DLD1 (cell line): ENCODE results near the gene NHLH1.

Source experiments
- in situ Hi-C: cut with HindIII; loops from 2 replicates; pipeline ENCODE4 v1.10.0; 2017; ENCODE audit warnings: low sequenced_read_pairs

NHLH1 gene

DNA sequence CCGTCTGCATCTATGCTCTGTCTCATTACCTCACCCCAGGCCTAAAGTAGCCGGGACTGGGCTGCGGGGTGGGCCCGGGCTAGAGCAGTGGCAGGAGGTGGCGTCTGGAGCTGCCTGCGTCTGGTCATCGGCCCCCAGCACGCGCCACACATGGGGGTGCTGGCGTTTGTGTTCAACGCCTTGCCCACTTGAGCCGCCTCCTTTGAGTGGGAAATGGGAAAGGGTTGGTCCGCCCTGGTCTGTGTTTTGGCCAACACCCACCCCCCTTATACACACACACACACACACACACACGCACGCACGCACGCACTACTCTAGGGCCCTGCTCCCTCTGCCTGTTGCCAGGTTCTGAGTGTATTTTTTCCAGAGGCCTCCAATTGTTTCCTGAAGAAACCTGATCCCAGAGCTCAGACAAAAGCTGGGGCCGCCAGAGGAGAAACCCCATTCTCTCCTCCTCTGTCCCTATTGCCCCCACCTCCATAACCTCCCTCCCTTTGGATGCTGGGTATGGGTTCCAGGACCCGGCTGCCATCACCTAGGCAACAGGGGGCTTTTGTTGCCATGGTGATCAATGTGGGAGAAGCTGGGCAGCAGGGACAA is 43.6 kb downstream of the NHLH1 start:
- in situ Hi-C loops: no loop called here

DNA sequence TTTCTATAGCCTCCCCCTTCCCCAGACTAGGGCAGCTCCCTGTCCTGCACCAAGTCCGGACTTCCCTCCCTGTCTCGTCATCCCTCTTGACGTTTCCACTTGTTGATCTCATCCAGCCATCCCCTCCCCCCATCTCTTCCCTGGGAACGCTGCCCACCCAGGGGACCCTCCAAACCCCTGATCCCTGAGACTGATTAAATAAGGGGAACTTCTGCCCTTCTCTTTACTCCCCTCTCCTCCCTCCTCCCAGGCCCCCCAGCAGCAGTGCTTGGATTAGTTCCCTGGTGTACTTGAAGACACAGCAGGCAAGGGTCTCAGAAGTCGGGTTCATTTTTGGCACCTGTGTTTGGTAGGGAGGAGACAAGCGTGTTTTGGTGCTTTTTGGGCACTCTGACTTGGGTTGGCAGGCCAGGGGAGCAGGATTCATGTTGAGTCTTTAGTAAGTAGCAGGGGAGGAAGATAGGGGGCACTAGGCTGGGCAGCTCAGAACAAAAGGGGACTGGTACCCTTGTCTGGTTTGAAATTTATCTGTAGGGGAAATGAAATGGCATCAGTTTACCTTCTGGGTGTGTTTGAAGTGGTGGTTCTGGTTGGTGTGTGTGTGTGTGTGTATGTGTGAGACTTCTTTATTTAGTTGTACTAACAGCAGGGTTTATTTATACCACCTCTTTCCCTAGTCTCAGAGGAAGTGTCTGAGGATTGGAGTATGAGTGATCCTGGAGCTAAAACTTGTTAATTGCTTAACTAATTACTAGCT is 44.6 kb downstream of the NHLH1 start:
- in situ Hi-C loops: no loop called here

DNA sequence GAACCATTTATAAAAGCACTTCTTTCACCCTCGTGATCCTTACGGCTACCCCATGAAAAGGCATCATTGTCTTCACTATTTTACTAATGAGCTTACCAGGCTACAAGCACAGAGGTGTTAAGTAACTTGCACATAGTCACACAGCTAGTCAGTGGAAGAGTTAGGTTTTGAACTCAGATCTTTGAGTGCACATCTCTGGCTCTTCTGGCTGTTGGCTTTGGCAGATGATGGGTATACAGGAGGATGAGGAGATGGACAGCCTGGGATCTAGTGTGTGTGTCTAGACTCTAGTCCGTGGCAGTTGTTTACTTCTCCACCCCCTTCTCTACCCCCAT is 45.1 kb downstream of the NHLH1 start:
- in situ Hi-C loops: no loop called here

DNA sequence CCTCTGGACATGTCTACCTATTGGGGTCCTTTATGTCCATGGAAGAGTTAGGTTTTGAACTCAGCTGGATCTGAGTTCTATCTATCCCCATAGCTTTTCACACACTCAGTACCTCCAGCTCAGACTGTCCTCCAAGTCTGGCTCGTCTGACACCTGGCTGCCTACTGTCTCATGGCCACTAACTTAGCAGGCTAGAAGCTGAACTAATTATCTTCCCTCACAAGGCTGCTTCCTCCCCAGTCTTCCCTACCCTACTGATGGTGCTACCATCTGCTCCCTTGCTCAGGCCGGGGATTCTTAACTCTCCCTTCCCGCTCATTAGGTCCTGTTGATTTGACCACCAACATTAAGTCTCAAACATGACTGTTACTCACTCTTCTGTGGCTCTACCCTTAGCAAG is 46.8 kb downstream of the NHLH1 start:
- in situ Hi-C loops: no loop called here

DNA sequence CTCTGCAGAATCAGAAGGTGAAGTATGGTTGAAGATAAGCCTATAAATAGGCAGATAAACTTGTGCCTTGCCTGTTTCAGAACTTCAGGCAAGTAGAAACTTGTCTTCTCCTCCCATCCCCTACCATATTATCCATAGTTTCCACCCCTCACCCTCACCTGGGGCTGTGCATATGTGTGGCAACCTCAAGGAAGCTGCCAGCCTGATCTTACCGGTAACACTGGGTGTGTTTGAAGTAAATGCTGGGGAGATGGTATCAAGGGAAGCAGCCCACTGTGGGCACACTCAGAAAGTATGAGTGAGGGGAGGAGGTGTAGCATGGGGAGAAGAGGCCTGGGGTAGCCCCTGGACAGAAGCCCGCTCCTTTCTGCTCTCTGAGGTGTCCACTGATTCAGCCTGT is 48.0 kb downstream of the NHLH1 start:
- in situ Hi-C loops: no loop called here

DNA sequence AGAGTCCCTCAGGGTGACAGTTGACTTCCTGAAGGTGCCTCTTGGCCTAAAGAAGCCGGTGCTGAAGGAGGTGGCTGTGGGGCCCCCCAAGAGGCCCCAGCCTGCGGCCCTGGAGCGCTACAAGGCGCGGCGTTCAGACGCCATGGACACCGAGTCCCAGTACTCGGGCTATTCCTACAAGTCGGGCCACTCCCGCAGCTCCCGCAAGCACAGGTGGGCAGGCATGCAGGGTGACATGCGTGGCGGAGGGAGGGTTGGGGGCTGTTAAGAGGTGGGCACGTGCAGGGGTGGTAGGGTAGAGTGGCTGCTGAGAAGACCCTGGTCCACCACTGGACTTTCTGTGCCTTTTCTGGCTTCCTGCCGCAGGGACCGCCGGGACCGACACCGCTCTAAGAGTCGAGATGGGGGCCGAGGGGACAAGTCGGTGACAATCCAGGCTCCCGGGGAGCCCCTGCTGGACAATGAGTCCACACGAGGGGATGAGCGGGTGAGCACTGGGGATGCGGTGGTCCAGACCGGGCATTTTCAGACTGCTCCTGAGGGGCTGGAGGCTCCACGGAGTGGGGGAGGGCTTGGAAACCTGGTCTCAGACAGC is 48.9 kb downstream of the NHLH1 start:
- in situ Hi-C loops: no loop called here

DNA sequence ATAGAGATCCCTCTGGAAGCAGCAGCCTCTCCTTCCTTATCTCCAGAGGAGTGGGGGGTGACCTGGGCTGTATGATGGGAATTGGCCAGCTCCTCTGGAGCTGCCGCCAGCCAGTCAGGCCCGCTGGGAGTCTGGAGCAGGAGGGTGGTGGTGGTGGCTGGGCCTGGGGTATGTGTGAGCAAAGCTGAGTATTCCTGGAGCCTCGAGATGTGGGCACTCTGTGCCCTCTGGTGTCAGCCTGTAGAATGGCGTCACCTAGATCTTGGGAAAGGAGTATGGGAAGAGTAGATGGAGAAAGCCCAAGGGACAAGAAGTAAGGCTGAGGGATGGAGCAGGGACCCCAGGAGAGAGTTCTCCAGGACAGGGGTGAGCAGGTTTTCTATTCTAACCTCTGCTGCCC is 49.5 kb downstream of the NHLH1 start:
- in situ Hi-C loops: no loop called here

DNA sequence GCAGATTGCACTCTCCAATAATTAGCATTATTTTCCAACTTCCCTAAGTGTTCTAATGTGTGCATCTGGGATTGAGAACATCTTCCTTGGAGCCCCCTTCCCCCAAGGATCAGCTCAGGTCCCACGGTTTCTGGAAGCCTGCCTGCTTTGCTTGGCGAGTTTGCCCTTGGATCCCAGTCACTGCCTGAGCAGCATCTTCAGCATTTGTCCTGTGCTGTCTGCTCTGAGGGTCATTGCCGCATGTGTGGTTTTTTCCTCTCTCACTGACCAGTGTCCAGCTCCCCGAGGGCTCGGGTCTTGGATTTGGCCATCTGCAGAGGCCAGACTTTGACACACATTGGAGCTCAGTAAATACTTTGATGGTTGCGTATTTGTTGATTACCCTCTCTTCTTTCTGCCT is 51.6 kb downstream of the NHLH1 start:
- in situ Hi-C loops: no loop called here

DNA sequence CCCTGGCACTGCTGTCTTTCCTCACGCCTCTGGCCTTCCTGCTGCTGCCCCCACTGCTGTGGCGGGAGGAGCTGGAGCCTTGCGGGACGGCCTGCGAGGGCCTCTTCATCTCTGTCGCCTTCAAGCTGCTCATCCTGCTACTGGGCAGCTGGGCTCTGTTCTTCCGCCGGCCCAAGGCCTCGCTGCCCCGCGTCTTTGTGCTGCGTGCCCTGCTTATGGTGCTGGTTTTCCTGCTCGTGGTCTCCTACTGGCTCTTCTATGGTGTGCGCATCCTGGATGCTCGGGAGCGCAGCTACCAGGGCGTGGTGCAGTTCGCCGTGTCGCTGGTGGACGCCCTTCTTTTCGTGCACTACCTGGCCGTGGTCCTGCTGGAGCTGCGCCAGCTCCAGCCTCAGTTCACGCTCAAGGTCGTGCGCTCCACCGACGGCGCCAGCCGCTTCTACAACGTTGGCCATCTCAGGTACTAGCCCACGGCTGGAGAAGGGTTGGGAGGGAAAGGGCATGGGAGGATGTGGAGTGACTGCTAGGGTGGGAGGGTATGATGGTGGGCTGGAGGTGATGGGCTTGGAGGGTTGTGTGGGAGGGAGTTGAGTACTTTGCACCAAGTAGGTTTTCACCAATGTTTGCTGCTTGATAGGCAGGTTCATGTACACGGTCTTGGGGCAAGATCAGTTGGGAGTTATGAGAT is 52.4 kb downstream of the NHLH1 start:
- in situ Hi-C loops: no loop called here

DNA sequence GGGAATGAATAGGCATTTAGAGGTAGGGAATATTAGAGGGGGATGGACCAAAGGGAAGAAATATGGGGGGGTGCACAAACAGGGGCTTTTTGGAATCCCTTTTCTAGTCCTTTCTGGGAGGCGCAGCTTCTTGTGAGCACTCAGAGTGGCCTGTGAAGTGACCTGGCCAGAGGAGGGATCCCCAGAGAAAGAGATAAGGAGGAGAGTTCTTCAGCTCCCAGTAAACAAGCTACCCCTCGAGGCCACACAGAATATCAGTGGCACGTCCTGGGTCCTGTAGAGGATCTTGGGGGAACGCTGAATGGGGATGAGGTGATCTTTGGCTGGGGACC is 52.9 kb downstream of the NHLH1 start:
- in situ Hi-C loops: no loop called here

DNA sequence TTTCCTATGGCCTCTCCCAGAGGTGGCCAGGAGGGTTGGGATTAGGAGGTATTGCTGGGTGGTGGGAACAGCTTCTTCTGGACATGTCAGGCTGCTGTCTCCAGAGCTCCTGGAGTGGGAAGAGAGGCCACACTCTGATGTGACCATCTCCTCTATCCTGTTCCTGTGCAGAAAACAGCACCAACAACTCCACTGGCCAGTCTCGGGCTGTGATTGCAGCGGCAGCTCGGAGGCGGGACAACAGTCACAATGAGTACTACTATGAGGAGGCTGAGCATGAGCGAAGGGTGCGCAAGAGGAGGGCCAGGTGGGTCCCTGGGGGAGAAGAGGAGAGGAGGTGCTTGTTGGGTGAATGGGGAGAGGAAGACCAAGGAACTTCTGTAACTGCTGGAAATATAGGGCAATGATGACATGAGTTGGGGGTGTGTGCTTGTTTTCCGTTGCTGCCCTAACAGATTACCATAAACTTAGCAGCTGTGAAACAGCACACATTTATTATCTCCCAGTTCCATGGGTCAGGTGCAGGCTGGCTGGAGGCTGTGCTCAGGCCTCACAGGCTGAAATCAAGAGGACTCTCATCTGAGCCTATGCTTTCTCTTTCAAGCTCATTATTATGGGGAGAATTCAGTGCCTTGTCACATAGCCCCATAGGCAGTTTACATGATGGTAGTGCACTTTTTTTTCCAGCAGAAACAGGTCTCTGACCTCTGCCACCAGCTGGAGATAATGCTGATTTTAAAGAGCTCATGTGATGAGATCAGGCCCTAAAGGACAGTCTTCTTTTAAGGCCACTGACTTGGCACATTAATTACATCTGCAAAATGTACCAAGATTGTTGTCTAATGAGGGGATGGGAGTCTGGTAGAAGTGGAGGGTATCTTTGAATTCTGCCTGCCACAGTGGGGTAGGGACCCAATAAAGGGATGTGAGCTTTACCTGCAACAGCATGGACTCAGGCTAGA is 54.3 kb downstream of the NHLH1 start:
- in situ Hi-C loops: no loop called here

DNA sequence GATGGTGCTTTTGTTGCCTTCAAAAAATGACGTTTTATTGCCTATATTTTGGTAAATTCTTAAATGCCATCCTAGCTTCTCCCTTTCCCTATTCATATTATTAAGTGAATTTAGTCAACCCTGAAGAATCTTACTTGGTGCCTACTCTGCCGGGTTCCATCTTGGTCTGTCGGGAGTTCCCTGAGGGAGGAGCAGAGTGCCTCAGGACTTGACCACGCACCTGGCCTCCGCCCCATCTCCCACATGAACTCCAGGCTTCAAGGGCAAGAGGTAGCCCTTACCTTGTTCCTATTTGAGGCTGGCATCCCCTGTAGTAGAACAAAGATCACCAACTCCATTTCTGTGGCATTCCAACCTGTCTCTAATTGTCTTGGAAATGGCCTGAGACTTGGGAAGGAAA is 55.0 kb downstream of the NHLH1 start:
- in situ Hi-C loops: no loop called here
